NCI-H146 (cell line): ENCODE data around the gene DNAJB12.
"Not testable (repeated sequence)": the region's sequence is repeated elsewhere in the genome, so short reads cannot be mapped to it uniquely, and the experiment has no call there.

Experiments
- DNase-seq: peaks from one replicate; lab custom pipeline; 2025; lab: John Stamatoyannopoulos, UW

DNAJB12 gene

GRCh38 chr10:72353028-72353964 is 1.4 kb downstream of the DNAJB12 start:
- DNase-seq: peak; percentile 55

- DNase-seq: no peak
Measured at GRCh38 chr10:72351479-72351878, 3.2 kb downstream of the DNAJB12 start.

- DNase-seq: no peak
Measured at GRCh38 chr10:72349438-72349837, 5.3 kb downstream of the DNAJB12 start.

GRCh38 chr10:72348282-72348681 is 6.4 kb downstream of the DNAJB12 start:
- DNase-seq: no peak

- DNase-seq: not testable (repeated sequence)
Measured at GRCh38 chr10:72346117-72346516, 8.6 kb downstream of the DNAJB12 start.

- no peak for DNase-seq
Measured at GRCh38 chr10:72344932-72345331, 9.8 kb downstream of the DNAJB12 start.

GRCh38 chr10:72342911-72343310 is 11.8 kb downstream of the DNAJB12 start:
- no peak for DNase-seq

- peak; percentile 43 for DNase-seq
Measured at GRCh38 chr10:72340510-72341261, 14.0 kb downstream of the DNAJB12 start.

GRCh38 chr10:72338180-72338579 is 16.5 kb downstream of the DNAJB12 start:
- no peak for DNase-seq

GRCh38 chr10:72337722-72338121 is 17.0 kb downstream of the DNAJB12 start:
- no peak for DNase-seq

- peak; percentile 46 for DNase-seq
Measured at GRCh38 chr10:72337039-72337629, 17.6 kb downstream of the DNAJB12 start.

GRCh38 chr10:72336259-72337038 is 18.3 kb downstream of the DNAJB12 start:
- no peak for DNase-seq

- no peak for DNase-seq
Measured at GRCh38 chr10:72335394-72336258, 19.1 kb downstream of the DNAJB12 start.

GRCh38 chr10:72334825-72335393 is 19.8 kb downstream of the DNAJB12 start:
- DNase-seq: no peak

- DNase-seq: peak; percentile 84
Measured at GRCh38 chr10:72334196-72334824, 20.4 kb downstream of the DNAJB12 start.

- DNase-seq: no peak
Measured at GRCh38 chr10:72333112-72334015, 21.4 kb downstream of the DNAJB12 start.

- DNase-seq: no peak
Measured at GRCh38 chr10:72332423-72333111, 22.2 kb downstream of the DNAJB12 start.
